Cardiac muscle cell (in vitro differentiated cells and primary cell): ENCODE measurements around the gene PLA2G7. TPM values are rescaled to one million over a fixed set of nuclear protein-coding genes. Genes with fewer than 3 reads are reported as not detected.

ENCODE experiments used
- DNase-seq, 2 donors: peaks; one replicate each; pipeline versions ENCODE4 v3.0.0 to v3.0.0-alpha.2; 2010 to 2017; ENCODE audit warnings: low read depth in 1 of 2, low spot score in 1 of 2
- H3K27ac ChIP-seq: fragments of 200-600 bp; sonication (generic); 2 replicates; pipeline ENCODE4 v1.5.1; 2016
- H3K27me3 ChIP-seq: fragments of 200-600 bp; sonication (generic); 2 replicates; pipeline ENCODE4 v1.6.0; 2016; ENCODE audit warnings: control low read depth
- H3K36me3 ChIP-seq: fragments of 200-600 bp; sonication (generic); 2 replicates; pipeline ENCODE4 v1.5.1; 2016; ENCODE audit warnings: control low read depth
- H3K4me1 ChIP-seq: fragments of 200-600 bp; sonication (generic); 2 replicates; pipeline ENCODE4 v1.8.1; 2017; ENCODE audit warnings: low read depth, mild to moderate bottlenecking, mixed run types
- H3K4me3 ChIP-seq: fragments of 200-600 bp; sonication (generic); 2 replicates; pipeline ENCODE4 v1.5.1; 2016; ENCODE audit warnings: mild to moderate bottlenecking
- H3K9me3 ChIP-seq: fragments of 200-600 bp; sonication (generic); 2 replicates; pipeline ENCODE4 v1.5.1; 2017; ENCODE audit warnings: low read depth, mild to moderate bottlenecking, control low read depth
- CTCF ChIP-seq: IDR thresholded peaks from 2 replicates; pipeline ENCODE4 v1.5.1; 2012; ENCODE audit warnings: low read depth, mild to moderate bottlenecking, low read length
- polyA plus RNA-seq: library from polyadenylated mRNA; unstranded; fragments of >200 nt; fragmentation: Nextera tagmentation; extraction: Ambion mirVana; gene quantifications from 2 replicates; pipeline ENCODE4 v1.2.1, GENCODE V29; 2016
- total RNA-seq: library from RNA; depleted of rRNA; stranded (reverse); fragments of >200 nt; gene quantifications from 2 replicates; pipeline ENCODE4 v1.2.3, GENCODE V29; 2016

Gene PLA2G7
- total and polyA plus RNA-seq, 2 experiments from 2014 or later, result not detected

DNA sequence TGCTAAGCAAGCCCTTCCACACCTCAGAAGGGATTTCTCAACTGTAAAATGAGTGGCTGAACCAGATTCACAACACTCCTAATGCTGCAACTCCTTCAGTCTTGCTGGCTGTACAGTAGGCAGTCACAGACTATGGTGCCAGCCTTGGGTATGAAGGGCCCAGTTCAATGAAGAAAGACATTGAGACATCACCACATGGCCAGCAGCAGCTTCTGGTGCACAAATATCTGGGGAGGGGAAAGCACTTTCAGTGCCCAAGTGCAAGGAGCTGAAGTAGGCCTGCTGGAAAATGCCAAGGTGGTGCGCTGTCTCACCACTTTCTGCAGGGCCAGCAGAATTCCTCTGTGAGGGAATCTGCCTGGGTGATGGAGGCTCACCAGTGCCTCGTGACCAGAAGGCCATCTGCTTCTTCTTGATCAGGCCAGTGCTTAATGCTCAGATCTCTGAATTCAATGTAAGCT, 1.8 kb downstream of the PLA2G7 start:
- H3K27me3 ChIP-seq, result peaks cover 83% of the 10 kb centered on the region
- H3K9me3 ChIP-seq, result no peaks in the 10 kb centered on the region
- H3K4me1 ChIP-seq, result no peaks in the 10 kb centered on the region
- DNase-seq, result no peak
- no peaks in the 10 kb centered on the region for H3K36me3 ChIP-seq
- no peak overlapping the region for H3K4me3 ChIP-seq
- TF ChIP-seq CTCF, result no peak
- no peak overlapping the region for H3K27ac ChIP-seq

DNA sequence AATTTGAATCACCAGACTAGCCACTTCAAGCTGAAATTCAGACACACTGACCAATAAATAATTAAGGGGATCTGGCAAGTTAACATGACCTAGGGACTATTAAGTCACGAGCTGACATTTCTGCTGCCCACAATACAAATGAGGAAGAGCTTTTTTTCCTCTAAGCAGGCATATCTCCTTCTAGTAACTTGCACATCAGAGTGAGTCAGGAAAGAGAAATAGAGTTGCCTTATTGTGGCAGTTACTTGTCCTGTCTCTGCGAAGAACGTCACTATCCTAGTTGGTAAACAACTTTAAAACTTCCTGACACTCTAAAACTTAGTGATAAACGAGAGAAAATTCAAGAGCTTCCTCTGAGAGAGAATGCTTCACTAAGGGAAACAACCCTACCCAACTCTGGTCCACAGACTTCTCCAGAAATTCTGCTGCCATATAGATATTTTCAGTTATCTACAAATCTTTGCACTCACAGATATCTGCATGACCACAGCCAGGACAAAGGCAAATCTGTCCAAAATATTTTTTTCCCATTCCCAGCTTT, 4.2 kb downstream of the PLA2G7 start:
- peaks cover 77% of the 10 kb centered on the region for H3K27me3 ChIP-seq
- H3K4me3 ChIP-seq, result no peak overlapping the region
- no peaks in the 10 kb centered on the region for H3K36me3 ChIP-seq
- H3K4me1 ChIP-seq, result no peaks in the 10 kb centered on the region
- H3K27ac ChIP-seq, result no peak overlapping the region
- TF ChIP-seq CTCF, result no peak
- DNase-seq, result no peak
- H3K9me3 ChIP-seq, result no peaks in the 10 kb centered on the region

- no peaks in the 10 kb centered on the region for H3K36me3 ChIP-seq
- no peak overlapping the region for H3K27ac ChIP-seq
- H3K27me3 ChIP-seq, result peaks cover 66% of the 10 kb centered on the region
- no peaks in the 10 kb centered on the region for H3K9me3 ChIP-seq
- no peak overlapping the region for H3K4me3 ChIP-seq
- H3K4me1 ChIP-seq, result no peaks in the 10 kb centered on the region
- no peak for DNase-seq
- TF ChIP-seq CTCF, result no peak
These were observed 5.3 kb downstream of the PLA2G7 start for GRCh38 chr6:46729787-46730326.

GRCh38 chr6:46720401-46720800, 14.8 kb downstream of the PLA2G7 start:
- no peaks in the 10 kb centered on the region for H3K36me3 ChIP-seq
- TF ChIP-seq CTCF, result no peak
- no peak for DNase-seq
- H3K9me3 ChIP-seq, result no peaks in the 10 kb centered on the region
- no peak overlapping the region for H3K27ac ChIP-seq
- no peaks in the 10 kb centered on the region for H3K4me1 ChIP-seq
- H3K4me3 ChIP-seq, result no peak overlapping the region
- H3K27me3 ChIP-seq, result peaks cover 23% of the 10 kb centered on the region

DNA sequence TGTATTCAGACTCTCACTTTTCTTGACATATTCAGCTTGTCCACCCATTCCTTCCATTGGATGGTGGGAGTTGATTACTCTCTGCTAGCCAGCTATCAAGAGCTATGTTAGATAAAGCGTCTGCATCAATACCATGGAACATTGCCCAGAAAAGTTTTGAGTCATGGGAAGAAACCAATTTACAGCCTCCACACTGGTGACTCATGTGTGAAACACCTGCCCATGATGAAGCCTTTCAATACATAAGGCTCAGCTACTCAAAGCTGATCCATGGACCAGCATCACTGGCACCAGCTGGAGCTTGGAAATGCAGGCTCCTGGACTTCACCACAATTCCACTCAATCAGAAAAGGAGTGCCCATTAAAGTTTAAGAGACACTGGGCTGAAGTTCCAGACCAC, 16.1 kb downstream of the PLA2G7 start:
- Histone ChIP-seq H3K36me3 (no peaks in the 10 kb centered on the region), H3K4me1 (no peaks in the 10 kb centered on the region), H3K9me3 (no peaks in the 10 kb centered on the region), H3K4me3 (no peak overlapping the region), H3K27me3 (peaks cover 23% of the 10 kb centered on the region), H3K27ac (no peak overlapping the region)
- TF ChIP-seq CTCF, result no peak
- DNase-seq, result peak in 1 of 2 donors; percentile 10
